Right lobe of liver (tissue), 6 donors: ENCODE results near the gene CAMKV. TPM values are rescaled to one million over a fixed set of nuclear protein-coding genes. Genes with fewer than 3 reads are reported as not detected.

Experiments used
- ATAC-seq, 4 donors: fragments of 200-7000 bp; cut with Tn5 transposase; one replicate each; pipeline ENCODE4 v1.9.1; 2020; ENCODE audit warnings: mild to moderate bottlenecking in 4 of 4, moderate library complexity in 4 of 4
- DNase-seq, 3 donors: peaks; one replicate each; pipeline ENCODE4 v3.0.0-alpha.2; 2020
- H3K27ac ChIP-seq, 3 donors: fragments of 200-600 bp; one replicate each; pipeline ENCODE4 v1.8.0; 2022
- H3K27me3 ChIP-seq, 2 donors: fragments of 200-600 bp; one replicate each; pipeline ENCODE4 v1.8.0; 2022
- H3K36me3 ChIP-seq, 4 donors: fragments of 200-600 bp; sonication (generic) in 1 of 4; one replicate each; pipeline versions ENCODE4 v1.5.1 to v1.8.0; 2017 to 2022; ENCODE audit warnings: control low read depth in 1 of 4
- H3K4me1 ChIP-seq, 4 donors: fragments of 200-600 bp; sonication (generic) in 1 of 4; one replicate each; pipeline versions ENCODE4 v1.5.1 to v1.8.0; 2017 to 2022; ENCODE audit warnings: control low read depth in 1 of 4
- H3K4me3 ChIP-seq, 3 donors: fragments of 200-600 bp; one replicate each; pipeline ENCODE4 v1.8.0; 2022
- H3K9me3 ChIP-seq, 4 donors: fragments of 200-600 bp; sonication (generic) in 1 of 4; one replicate each; pipeline versions ENCODE4 v1.5.1 to v1.8.0; 2017 to 2022; ENCODE audit warnings: control low read depth in 1 of 4
- POLR2A ChIP-seq: fragments of 450-650 bp; IDR thresholded peaks from one replicate; pipeline ENCODE4 v1.6.1; 2017; ENCODE audit warnings: antibody characterized with exemption, mild to moderate bottlenecking
- WGBS: methylation state at CpG from one replicate; pipeline ENCODE4 v1.1.6; 2018; ENCODE audit warnings: low coverage, low lambda C conversion rate; ENCODE audit not compliant: insufficient coverage; ENCODE audit errors: missing lambda C conversion rate; 5-methylcytosine and 5-hydroxymethylcytosine counted together
- intact Hi-C, 2 donors: fragments of 100-400 bp; cut with DNase I; formaldehyde crosslinking; loops; one replicate each; pipeline versions ENCODE4 v1.11.2 to v1.14.1; 2022
- total RNA-seq, 6 experiments: library from RNA; depleted of rRNA in 2 of 6; stranded (reverse); fragments of >200 nt in 2 of 6; fragmentation: NEBNext Ultra II Directional in 3 of 6; extraction: Animal tissue kit (Norgen Biotek cat#: 25700) in 3 of 6; gene quantifications; one replicate each; pipeline versions ENCODE4 v1.1.0 to v1.2.4, GENCODE V29; 2016 to 2023
- TF ChIP-seq, protein P1 (sequence below), 4 donors: fragments of 200-600 bp in 3 of 4; fragments of 450-650 bp in 1 of 4; IDR thresholded peaks; one replicate each; pipeline versions ENCODE4 v1.5.1 to v1.8.0; 2016 to 2022; ENCODE audit warnings: antibody characterized with exemption in 4 of 4, mild to moderate bottlenecking in 2 of 4
- donor health status: DM: no; HTN: yes; CAD: no.
- donor health status: DM: no; HTN: no; CAD: no.
- donor health status: DM: no; HTN: no; CAD: no.
- donor health status: DM: no; HTN: yes; CAD: no.
- donor health status: DM: no; HTN: yes; CAD: no.

Gene CAMKV
- total RNA-seq, 6 experiments from 2014 or later, result not detected

DNA sequence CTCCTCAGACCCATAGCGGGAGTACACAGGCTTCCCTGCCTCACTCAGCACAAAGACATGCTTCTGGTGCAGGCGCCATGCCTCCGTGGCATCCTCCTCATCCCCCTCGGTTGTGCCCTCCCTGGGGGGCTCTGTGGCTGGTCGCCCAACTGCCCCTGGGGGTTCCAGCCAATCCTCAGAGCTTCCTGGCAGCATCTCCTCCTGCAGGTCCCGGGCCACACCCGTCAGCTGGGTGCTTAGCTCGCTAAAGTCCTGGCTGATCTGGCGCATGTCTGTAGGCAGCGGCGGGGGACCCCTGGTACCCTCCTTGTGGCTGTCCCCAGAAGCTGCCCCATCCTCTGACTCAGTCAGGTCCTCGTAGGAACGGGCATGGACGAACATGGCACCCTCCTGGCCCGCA, 41.9 kb upstream of the CAMKV start:
- TF ChIP-seq, protein P1, sequence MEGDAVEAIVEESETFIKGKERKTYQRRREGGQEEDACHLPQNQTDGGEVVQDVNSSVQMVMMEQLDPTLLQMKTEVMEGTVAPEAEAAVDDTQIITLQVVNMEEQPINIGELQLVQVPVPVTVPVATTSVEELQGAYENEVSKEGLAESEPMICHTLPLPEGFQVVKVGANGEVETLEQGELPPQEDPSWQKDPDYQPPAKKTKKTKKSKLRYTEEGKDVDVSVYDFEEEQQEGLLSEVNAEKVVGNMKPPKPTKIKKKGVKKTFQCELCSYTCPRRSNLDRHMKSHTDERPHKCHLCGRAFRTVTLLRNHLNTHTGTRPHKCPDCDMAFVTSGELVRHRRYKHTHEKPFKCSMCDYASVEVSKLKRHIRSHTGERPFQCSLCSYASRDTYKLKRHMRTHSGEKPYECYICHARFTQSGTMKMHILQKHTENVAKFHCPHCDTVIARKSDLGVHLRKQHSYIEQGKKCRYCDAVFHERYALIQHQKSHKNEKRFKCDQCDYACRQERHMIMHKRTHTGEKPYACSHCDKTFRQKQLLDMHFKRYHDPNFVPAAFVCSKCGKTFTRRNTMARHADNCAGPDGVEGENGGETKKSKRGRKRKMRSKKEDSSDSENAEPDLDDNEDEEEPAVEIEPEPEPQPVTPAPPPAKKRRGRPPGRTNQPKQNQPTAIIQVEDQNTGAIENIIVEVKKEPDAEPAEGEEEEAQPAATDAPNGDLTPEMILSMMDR (IDR thresholded peaks at IDR 0.05), result no peak
- TF ChIP-seq POLR2A, result no peak
- no peak overlapping the region for H3K4me3 ChIP-seq
- no peaks in the 10 kb centered on the region for H3K4me1 ChIP-seq
- no peaks in the 10 kb centered on the region for H3K27me3 ChIP-seq
- H3K36me3 ChIP-seq, result peaks cover 0 to 12% (median 0%) of the 10 kb centered on the region in 4 donors
- no peak for ATAC-seq
- H3K27ac ChIP-seq, result no peak overlapping the region
- no peak for DNase-seq
- WGBS, result 87% methylated on average over 4 of the region's 15 CpGs
- intact Hi-C loops, result no loop called here
- H3K9me3 ChIP-seq, result no peaks in the 10 kb centered on the region

DNA sequence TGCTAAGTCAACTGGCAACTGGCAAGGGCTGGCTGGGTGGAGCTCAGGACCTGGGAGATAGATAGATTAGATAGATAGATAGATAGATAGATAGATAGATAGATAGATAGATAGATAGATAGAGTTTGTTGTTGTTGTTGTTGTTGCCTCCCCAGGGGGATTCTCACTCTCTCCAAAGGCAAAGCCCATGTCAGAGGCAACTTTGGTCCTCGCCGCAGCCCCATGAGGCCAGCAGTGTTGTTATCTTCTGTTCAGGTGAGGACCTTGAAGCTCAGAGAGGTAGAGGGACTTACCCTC, 41.4 kb upstream of the CAMKV start:
- TF ChIP-seq POLR2A, result no peak
- TF ChIP-seq, protein P1 (IDR thresholded peaks at IDR 0.05), result no peak
- ATAC-seq, result no peak
- Histone ChIP-seq H3K27ac (no peak overlapping the region), H3K4me1 (peaks cover 0 to under 1% (median 0%) of the 10 kb centered on the region in 4 donors), H3K4me3 (no peak overlapping the region), H3K36me3 (peaks cover 0 to 12% (median 0%) of the 10 kb centered on the region in 4 donors), H3K9me3 (no peaks in the 10 kb centered on the region), H3K27me3 (no peaks in the 10 kb centered on the region)
- intact Hi-C loops, result no loop called here
- DNase-seq, result no peak
- no CpG with 5 or more reads among the region's 2 CpGs for WGBS

DNA sequence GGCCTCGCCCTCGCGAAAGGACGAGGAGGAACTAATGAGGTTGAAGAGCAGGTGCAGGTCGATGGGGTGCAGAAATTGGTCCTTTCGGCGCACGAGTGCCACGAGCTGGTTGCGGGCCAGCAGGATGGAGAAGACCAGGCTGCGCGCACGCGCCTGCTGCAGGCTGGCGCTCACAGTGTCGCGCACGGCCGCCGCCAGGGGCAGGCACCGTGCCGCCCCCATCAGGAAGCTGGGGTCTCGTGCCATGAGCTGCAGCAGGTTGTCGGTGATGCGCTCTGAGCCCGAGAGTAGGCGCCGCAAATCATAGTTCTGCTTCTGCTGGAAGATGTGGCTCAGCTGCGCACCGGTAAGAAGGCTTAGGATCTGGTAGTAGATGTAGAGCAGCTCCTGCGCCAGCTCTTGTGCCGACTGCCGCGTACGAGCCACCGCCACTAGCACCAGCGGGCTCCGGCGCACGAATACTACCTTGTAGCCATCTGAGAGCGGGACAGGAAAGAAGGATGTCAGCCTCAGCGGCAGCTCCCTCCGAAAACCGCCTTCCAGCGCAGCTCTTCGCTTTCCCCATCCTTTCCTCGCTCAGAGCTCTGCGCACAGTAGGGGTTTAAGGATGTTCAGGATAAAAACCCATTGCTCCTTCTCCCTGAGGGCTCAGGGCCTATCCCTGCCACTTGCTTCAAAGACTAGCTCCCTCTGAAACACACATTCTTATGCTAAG, 40.9 kb upstream of the CAMKV start:
- Histone ChIP-seq H3K4me3 (no peak overlapping the region), H3K36me3 (peaks cover 0 to 12% (median 0%) of the 10 kb centered on the region in 4 donors), H3K9me3 (no peaks in the 10 kb centered on the region), H3K4me1 (peaks cover 0 to 4% (median 0%) of the 10 kb centered on the region in 4 donors), H3K27me3 (no peaks in the 10 kb centered on the region), H3K27ac (no peak overlapping the region)
- DNase-seq (no peak), ATAC-seq (no peak)
- intact Hi-C loops, result no loop called here
- TF ChIP-seq POLR2A, result no peak
- WGBS, result 92% methylated on average over 21 of the region's 48 CpGs

DNA sequence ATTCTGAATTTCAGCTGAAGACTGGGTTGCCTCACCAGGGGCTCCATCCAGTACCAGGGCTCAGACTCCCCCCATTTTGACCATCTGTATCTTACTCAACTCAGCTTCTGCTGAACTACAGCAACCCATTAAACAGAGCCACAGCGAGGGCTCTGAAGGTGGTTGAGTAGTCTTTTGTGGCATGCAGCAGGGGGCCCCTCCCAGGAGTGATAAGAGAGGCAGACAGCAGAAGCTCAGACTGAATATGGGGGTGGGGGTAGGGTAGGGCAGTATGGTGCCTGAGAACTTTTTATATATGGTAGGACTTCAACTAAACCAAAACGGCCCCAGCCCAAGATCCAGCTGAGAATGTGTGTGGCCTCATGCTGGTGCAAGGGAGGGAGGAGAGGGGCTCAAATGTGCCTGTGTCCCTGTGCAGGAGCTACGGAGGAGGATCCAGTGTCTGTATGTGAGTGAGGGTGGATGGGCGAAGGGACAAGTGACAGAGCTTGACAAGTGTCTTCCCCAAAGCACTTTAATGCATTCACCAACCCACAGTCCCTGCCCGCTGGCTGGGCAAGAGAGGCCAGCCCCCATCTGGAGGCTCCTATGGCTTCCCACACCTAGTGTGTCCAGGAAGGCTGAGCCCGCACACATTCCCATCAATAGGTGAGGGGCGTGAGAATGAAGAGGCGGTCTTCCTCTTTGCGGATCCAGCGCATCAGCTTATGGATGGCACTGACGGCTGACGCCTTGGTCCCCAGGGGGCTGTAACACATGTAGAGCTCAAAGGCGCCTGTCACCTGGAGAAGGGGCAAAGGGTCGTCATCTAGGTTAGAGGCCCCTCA, 38.9 kb upstream of the CAMKV start:
- Histone ChIP-seq H3K4me3 (no peak overlapping the region), H3K9me3 (no peaks in the 10 kb centered on the region), H3K4me1 (peaks cover 0 to 4% (median 0%) of the 10 kb centered on the region in 4 donors), H3K27me3 (no peaks in the 10 kb centered on the region), H3K27ac (no peak overlapping the region), H3K36me3 (peaks cover 0 to 12% (median 0%) of the 10 kb centered on the region in 4 donors)
- 92% methylated on average over 4 of the region's 14 CpGs for WGBS
- no peak for DNase-seq
- TF ChIP-seq, protein P1 (IDR thresholded peaks at IDR 0.05), result no peak
- TF ChIP-seq POLR2A, result no peak
- ATAC-seq, result no peak
- intact Hi-C loops, result loop anchor here in 1 of 2 donors (10.0 kb wide), 2 partner anchors 64 to 104 kb away; partner anchors contain the start of gene INKA1
